Esophagus squamous epithelium (tissue), 5 donors: ENCODE data around the gene SHMT1. TPM values are rescaled to one million over a fixed set of nuclear protein-coding genes. Genes with fewer than 3 reads are reported as not detected.
"Not testable (repeated sequence)": the region's sequence is repeated elsewhere in the genome, so short reads cannot be mapped to it uniquely, and the experiment has no call there.

Source experiments
- DNase-seq: peaks from one replicate; lab custom pipeline; 2025; lab: John Stamatoyannopoulos, UW
- H3K27ac ChIP-seq, 4 donors: fragments of 200-600 bp; sonication (generic); one replicate each; pipeline ENCODE4 v1.5.1; 2016 to 2019; ENCODE audit warnings: mild to moderate bottlenecking in 1 of 4
- H3K27me3 ChIP-seq, 4 donors: fragments of 200-600 bp; sonication (generic); 1 replicate in 3 of 4; 2 replicates in 1 of 4; pipeline versions ENCODE4 v1.5.1 to v1.6.0; 2017 to 2021; ENCODE audit warnings: antibody characterized with exemption in 1 of 4
- H3K36me3 ChIP-seq, 3 donors: fragments of 200-600 bp; sonication (generic); one replicate each; pipeline ENCODE4 v1.5.1; 2016 to 2019
- H3K4me1 ChIP-seq, 3 donors: fragments of 200-600 bp; sonication (generic); one replicate each; pipeline ENCODE4 v1.5.1; 2017 to 2019
- H3K4me3 ChIP-seq, 4 donors: fragments of 200-600 bp; sonication (generic); 1 replicate in 3 of 4; 2 replicates in 1 of 4; pipeline ENCODE4 v1.5.1; 2016 to 2019; ENCODE audit warnings: mild to moderate bottlenecking in 2 of 4, moderate library complexity in 1 of 4
- H3K9me3 ChIP-seq, 3 donors: fragments of 200-600 bp; sonication (generic); one replicate each; pipeline ENCODE4 v1.5.1; 2016 to 2019
- CTCF ChIP-seq, 6 experiments: fragments of 450-650 bp in 4 of 6; fragments of 200-600 bp in 2 of 6; sonication (generic) in 2 of 6; IDR thresholded peaks; one replicate each; pipeline ENCODE4 v1.5.1; 2016 to 2019; ENCODE audit warnings: antibody characterized with exemption in 6 of 6, mild to moderate bottlenecking in 4 of 6, moderate library complexity in 4 of 6
- POLR2A ChIP-seq, 4 donors: fragments of 450-650 bp; IDR thresholded peaks; one replicate each; pipeline ENCODE4 v1.6.1; 2017; ENCODE audit warnings: antibody characterized with exemption in 4 of 4, mild to moderate bottlenecking in 4 of 4, moderate library complexity in 3 of 4
- WGBS, 2 donors: methylation state at CpG; one replicate each; pipeline ENCODE4 v1.1.5; 2018; 5-methylcytosine and 5-hydroxymethylcytosine counted together
- intact Hi-C: fragments of 100-400 bp; cut with DNase I; formaldehyde crosslinking; loops from one replicate; pipeline ENCODE4 v1.15.0; 2022
- total RNA-seq, 4 donors: library from RNA; depleted of rRNA; stranded (reverse); fragments of >200 nt; gene quantifications; one replicate each; pipeline ENCODE4 v1.1.0, GENCODE V29; 2016
- donor health status: DM: yes; HTN: yes; CAD: no.

SHMT1 gene
- total RNA-seq, 4 donors from 2014 or later: 64.1 to 124 (median 67.9) TPM

GRCh38 chr17:18300725-18301480, 62.4 kb downstream of the SHMT1 start:
- Histone ChIP-seq H3K36me3 (peaks cover 12 to 92% (median 41%) of the 10 kb centered on the region in 3 donors), H3K4me1 (no peaks in the 10 kb centered on the region), H3K27ac (no peak overlapping the region), H3K27me3 (no peaks in the 10 kb centered on the region), H3K4me3 (no peak overlapping the region), H3K9me3 (no peaks in the 10 kb centered on the region)
- intact Hi-C loops: no loop called here
- no peak for TF ChIP-seq POLR2A (IDR thresholded peaks at IDR 0.05)
- TF ChIP-seq CTCF (IDR thresholded peaks at IDR 0.05): no peak
- DNase-seq: no peak
- 79 to 83% methylated on average over 8 of the region's 8 CpGs for WGBS, 2 donors

GRCh38 chr17:18298061-18298460, 65.3 kb downstream of the SHMT1 start:
- not testable (repeated sequence) for DNase-seq
- no CpG with 5 or more reads among the region's 30 CpGs for WGBS, 2 donors
- peaks cover 12 to 92% (median 26%) of the 10 kb centered on the region in 3 donors for H3K36me3 ChIP-seq

GRCh38 chr17:18291718-18292540, 71.4 kb downstream of the SHMT1 start:
- Histone ChIP-seq H3K4me1 (no peaks in the 10 kb centered on the region), H3K27me3 (no peaks in the 10 kb centered on the region), H3K4me3 (no peak overlapping the region), H3K36me3 (peaks cover 15 to 100% (median 43%) of the 10 kb centered on the region in 3 donors), H3K27ac (no peak overlapping the region), H3K9me3 (no peaks in the 10 kb centered on the region)
- intact Hi-C loops: no loop called here
- WGBS, 2 donors: 93 to 95% methylated on average over 11 to 13 of the region's 15 CpGs
- TF ChIP-seq POLR2A (IDR thresholded peaks at IDR 0.05) (no peak), CTCF (IDR thresholded peaks at IDR 0.05) (no peak)
- DNase-seq: no peak

More at GRCh38 chr17:18298061-18298460, 65.3 kb downstream of the SHMT1 start:
- intact Hi-C loops, H3K4me1 ChIP-seq, H3K27ac ChIP-seq, H3K9me3 ChIP-seq, H3K27me3 ChIP-seq, H3K4me3 ChIP-seq: not testable (repeated sequence)

GRCh38 chr17:18285296-18285695, 78.1 kb downstream of the SHMT1 start:
- 95 to 100% methylated on average over 5 to 10 of the region's 11 CpGs for WGBS, 2 donors
- no peak for DNase-seq
- Histone ChIP-seq H3K9me3 (no peaks in the 10 kb centered on the region), H3K27ac (no peak overlapping the region), H3K36me3 (peaks cover 21 to 100% (median 42%) of the 10 kb centered on the region in 3 donors), H3K4me3 (no peak overlapping the region), H3K27me3 (no peaks in the 10 kb centered on the region), H3K4me1 (no peaks in the 10 kb centered on the region)
- intact Hi-C loops: no loop called here
- TF ChIP-seq POLR2A (IDR thresholded peaks at IDR 0.05) (no peak), CTCF (IDR thresholded peaks at IDR 0.05) (no peak)

- H3K27ac ChIP-seq: no peak overlapping the region
- DNase-seq: no peak
- WGBS, 2 donors: 87 to 91% methylated on average over 5 to 6 of the region's 6 CpGs
- no peaks in the 10 kb centered on the region for H3K9me3 ChIP-seq
- H3K4me3 ChIP-seq: no peak overlapping the region
- no peaks in the 10 kb centered on the region for H3K27me3 ChIP-seq
- H3K4me1 ChIP-seq: no peaks in the 10 kb centered on the region
- TF ChIP-seq POLR2A (IDR thresholded peaks at IDR 0.05) (no peak), CTCF (IDR thresholded peaks at IDR 0.05) (no peak)
- intact Hi-C loops: no loop called here
- peaks cover 21 to 100% (median 40%) of the 10 kb centered on the region in 3 donors for H3K36me3 ChIP-seq
Observed at GRCh38 chr17:18281788-18282187, 81.6 kb downstream of the SHMT1 start.
